Measurements from ENCODE around the gene MICAL3.
"Not testable (repeated sequence)": the region's sequence is repeated elsewhere in the genome, so short reads cannot be mapped to it uniquely, and the experiment has no call there.

MICAL3 gene

GRCh38 chr22:18058371-18059093, 34.2 kb upstream of the MICAL3 start:
- no peaks in the 10 kb centered on the region for H3K9me3 ChIP-seq (ENCODE audit: control insufficient read depth in 2 of 2, low read length in 2 of 2)
- H3K36me3 ChIP-seq (ENCODE audit: control insufficient read depth in 2 of 2, insufficient read depth in 2 of 2, low read length in 2 of 2) = no peaks in the 10 kb centered on the region
- peak overlapping the region; percentile 97 for H3K27ac ChIP-seq (ENCODE audit: low read length)
- no peaks in the 10 kb centered on the region for H3K27me3 ChIP-seq (ENCODE audit: control insufficient read depth in 1 of 2, insufficient read depth in 2 of 2, low read length in 2 of 2)
- H3K9ac ChIP-seq (ENCODE audit: low read length in 2 of 2) = peak overlapping the region in 1 of 2 donors; percentile 50
- H3K4me3 ChIP-seq (ENCODE audit: low read length in 2 of 2) = no peak overlapping the region
- H3K4me1 ChIP-seq (ENCODE audit: control insufficient read depth, insufficient read depth, low read length) = peaks cover 41% of the 10 kb centered on the region

- Histone ChIP-seq H3K9me3 (ENCODE audit: control insufficient read depth in 2 of 2, low read length in 2 of 2) (no peaks in the 10 kb centered on the region), H3K9ac (ENCODE audit: low read length in 2 of 2) (peak overlapping the region; percentile 21 to 63), H3K27me3 (ENCODE audit: control insufficient read depth in 1 of 2, insufficient read depth in 2 of 2, low read length in 2 of 2) (no peaks in the 10 kb centered on the region), H3K4me3 (ENCODE audit: low read length in 2 of 2) (no peak overlapping the region), H3K27ac (ENCODE audit: low read length) (peak overlapping the region; percentile 97), H3K4me1 (ENCODE audit: control insufficient read depth, insufficient read depth, low read length) (peaks cover 39% of the 10 kb centered on the region), H3K36me3 (ENCODE audit: control insufficient read depth in 2 of 2, insufficient read depth in 2 of 2, low read length in 2 of 2) (no peaks in the 10 kb centered on the region)
These were observed 33.3 kb upstream of the MICAL3 start for GRCh38 chr22:18057568-18058209.

GRCh38 chr22:18056807-18057474, 32.6 kb upstream of the MICAL3 start:
- H3K27me3 ChIP-seq (ENCODE audit: control insufficient read depth in 1 of 2, insufficient read depth in 2 of 2, low read length in 2 of 2) = no peaks in the 10 kb centered on the region
- peak overlapping the region; percentile 51 to 63 for H3K9ac ChIP-seq (ENCODE audit: low read length in 2 of 2)
- peaks cover 39% of the 10 kb centered on the region for H3K4me1 ChIP-seq (ENCODE audit: control insufficient read depth, insufficient read depth, low read length)
- no peaks in the 10 kb centered on the region for H3K9me3 ChIP-seq (ENCODE audit: control insufficient read depth in 2 of 2, low read length in 2 of 2)
- H3K27ac ChIP-seq (ENCODE audit: low read length) = peak overlapping the region; percentile 97
- peak overlapping the region in 1 of 2 donors; percentile 29 for H3K4me3 ChIP-seq (ENCODE audit: low read length in 2 of 2)
- no peaks in the 10 kb centered on the region for H3K36me3 ChIP-seq (ENCODE audit: control insufficient read depth in 2 of 2, insufficient read depth in 2 of 2, low read length in 2 of 2)

DNA sequence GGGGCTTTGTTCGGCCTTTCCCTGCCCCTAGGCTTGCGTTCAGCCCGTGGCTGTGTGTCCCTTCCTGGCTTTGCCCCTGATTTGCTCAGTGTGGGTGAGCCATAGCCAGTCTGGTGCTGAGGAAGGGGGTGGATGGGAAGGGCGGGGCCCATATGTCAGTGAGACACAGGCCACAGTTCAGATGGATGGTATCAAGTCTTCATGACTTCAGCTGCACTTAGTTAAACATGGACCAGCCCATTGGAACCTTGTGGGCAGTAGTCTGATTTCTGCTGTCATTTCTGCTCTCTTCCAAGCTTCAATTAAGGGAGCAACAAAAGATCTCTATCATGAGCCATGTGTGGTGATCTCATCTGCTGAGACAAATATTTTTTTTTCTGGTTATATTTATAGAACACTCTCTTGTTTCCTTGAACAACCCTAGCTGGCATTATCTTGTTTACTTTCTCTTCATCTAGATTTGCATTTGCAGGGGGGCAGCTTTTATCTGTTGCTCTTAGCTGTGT, 31.9 kb upstream of the MICAL3 start:
- H3K27me3 ChIP-seq (ENCODE audit: control insufficient read depth in 1 of 2, insufficient read depth in 2 of 2, low read length in 2 of 2) = no peaks in the 10 kb centered on the region
- H3K36me3 ChIP-seq (ENCODE audit: control insufficient read depth in 2 of 2, insufficient read depth in 2 of 2, low read length in 2 of 2) = no peaks in the 10 kb centered on the region
- H3K4me3 ChIP-seq (ENCODE audit: low read length in 2 of 2) = peak overlapping the region in 1 of 2 donors; percentile 35
- H3K9me3 ChIP-seq (ENCODE audit: control insufficient read depth in 2 of 2, low read length in 2 of 2) = no peaks in the 10 kb centered on the region
- H3K9ac ChIP-seq (ENCODE audit: low read length in 2 of 2) = peak overlapping the region; percentile 60 to 63
- peak overlapping the region; percentile 97 for H3K27ac ChIP-seq (ENCODE audit: low read length)
- peaks cover 32% of the 10 kb centered on the region for H3K4me1 ChIP-seq (ENCODE audit: control insufficient read depth, insufficient read depth, low read length)

- peak overlapping the region in 1 of 2 donors; percentile 35 for H3K4me3 ChIP-seq (ENCODE audit: low read length in 2 of 2)
- peak overlapping the region; percentile 60 to 63 for H3K9ac ChIP-seq (ENCODE audit: low read length in 2 of 2)
- no peaks in the 10 kb centered on the region for H3K36me3 ChIP-seq (ENCODE audit: control insufficient read depth in 2 of 2, insufficient read depth in 2 of 2, low read length in 2 of 2)
- no peaks in the 10 kb centered on the region for H3K9me3 ChIP-seq (ENCODE audit: control insufficient read depth in 2 of 2, low read length in 2 of 2)
- H3K27me3 ChIP-seq (ENCODE audit: control insufficient read depth in 1 of 2, insufficient read depth in 2 of 2, low read length in 2 of 2) = no peaks in the 10 kb centered on the region
- H3K4me1 ChIP-seq (ENCODE audit: control insufficient read depth, insufficient read depth, low read length) = peaks cover 28% of the 10 kb centered on the region
- H3K27ac ChIP-seq (ENCODE audit: low read length) = peak overlapping the region; percentile 97
These were observed 31.3 kb upstream of the MICAL3 start for GRCh38 chr22:18055619-18056160.

DNA sequence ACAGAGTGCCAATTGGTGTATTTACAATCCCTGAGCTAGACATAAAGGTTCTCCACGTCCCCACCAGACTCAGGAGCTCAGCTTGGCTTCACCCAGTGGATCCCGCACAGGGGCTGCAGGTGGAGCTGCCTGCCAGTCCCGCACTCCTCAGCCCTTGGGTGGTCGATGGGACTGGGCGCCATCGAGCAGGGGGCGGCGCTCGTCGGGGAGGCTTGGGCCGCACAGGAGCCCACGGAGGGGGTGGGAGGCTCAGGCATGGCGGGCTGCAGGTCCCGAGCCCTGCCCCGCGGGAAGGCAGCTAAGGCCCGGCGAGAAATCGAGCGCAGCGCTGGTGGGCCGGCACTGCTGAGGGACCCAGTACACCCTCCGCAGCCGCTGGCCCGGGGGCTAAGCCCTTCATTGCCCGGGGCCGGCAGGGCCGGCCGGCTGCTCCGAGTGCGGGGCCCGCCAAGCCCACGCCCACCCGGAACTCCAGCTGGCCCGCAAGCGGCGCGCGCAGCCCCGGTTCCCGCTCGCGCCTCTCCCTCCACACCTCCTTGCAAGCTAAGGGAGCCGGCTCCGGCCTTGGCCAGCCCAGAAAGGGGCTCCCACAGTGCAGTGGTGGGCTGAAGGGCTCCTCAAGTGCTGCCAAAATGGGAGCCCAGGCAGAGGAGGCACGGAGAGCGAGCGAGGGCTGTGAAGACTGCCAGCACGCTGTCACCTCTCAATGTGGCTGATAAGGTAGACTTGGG, 29.0 kb upstream of the MICAL3 start:
- not testable (repeated sequence) for H3K9me3 ChIP-seq (ENCODE audit: control insufficient read depth in 2 of 2, low read length in 2 of 2); H3K27me3 ChIP-seq (ENCODE audit: control insufficient read depth in 1 of 2, insufficient read depth in 2 of 2, low read length in 2 of 2); H3K27ac ChIP-seq (ENCODE audit: low read length); H3K9ac ChIP-seq (ENCODE audit: low read length in 2 of 2); H3K36me3 ChIP-seq (ENCODE audit: control insufficient read depth in 2 of 2, insufficient read depth in 2 of 2, low read length in 2 of 2); H3K4me3 ChIP-seq (ENCODE audit: low read length in 2 of 2)
- peaks cover 34% of the 10 kb centered on the region for H3K4me1 ChIP-seq (ENCODE audit: control insufficient read depth, insufficient read depth, low read length)

DNA sequence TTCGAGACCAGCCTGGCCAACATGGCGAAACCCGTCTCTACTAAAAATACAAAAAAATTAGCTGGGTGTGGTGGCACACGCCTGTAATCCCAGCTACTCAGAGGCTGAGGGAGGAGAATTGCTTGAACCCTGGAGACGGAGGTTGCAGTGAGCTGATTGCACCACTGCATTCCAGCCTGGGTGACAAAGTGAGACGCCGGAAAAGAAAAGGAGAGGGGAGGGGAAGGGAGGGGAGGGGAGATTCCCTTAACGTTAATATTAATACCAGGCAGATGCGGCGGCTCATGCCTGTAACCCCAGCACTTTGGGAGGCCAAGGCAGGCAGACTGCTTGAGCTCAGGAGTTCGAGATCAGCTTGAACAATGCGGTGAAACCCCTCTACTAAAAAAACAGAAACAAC, 26.8 kb upstream of the MICAL3 start:
- not testable (repeated sequence) for H3K9me3 ChIP-seq (ENCODE audit: control insufficient read depth in 2 of 2, low read length in 2 of 2); H3K27ac ChIP-seq (ENCODE audit: low read length); H3K36me3 ChIP-seq (ENCODE audit: control insufficient read depth in 2 of 2, insufficient read depth in 2 of 2, low read length in 2 of 2); H3K27me3 ChIP-seq (ENCODE audit: control insufficient read depth in 1 of 2, insufficient read depth in 2 of 2, low read length in 2 of 2); H3K4me3 ChIP-seq (ENCODE audit: low read length in 2 of 2); H3K9ac ChIP-seq (ENCODE audit: low read length in 2 of 2)
- peaks cover 22% of the 10 kb centered on the region for H3K4me1 ChIP-seq (ENCODE audit: control insufficient read depth, insufficient read depth, low read length)

- peaks cover 20% of the 10 kb centered on the region for H3K4me1 ChIP-seq (ENCODE audit: control insufficient read depth, insufficient read depth, low read length)
- no peaks in the 10 kb centered on the region for H3K27me3 ChIP-seq (ENCODE audit: control insufficient read depth in 1 of 2, insufficient read depth in 2 of 2, low read length in 2 of 2)
- peak overlapping the region; percentile 4 to 42 for H3K9ac ChIP-seq (ENCODE audit: low read length in 2 of 2)
- H3K36me3 ChIP-seq (ENCODE audit: control insufficient read depth in 2 of 2, insufficient read depth in 2 of 2, low read length in 2 of 2) = no peaks in the 10 kb centered on the region
- H3K4me3 ChIP-seq (ENCODE audit: low read length in 2 of 2) = no peak overlapping the region
- H3K27ac ChIP-seq (ENCODE audit: low read length) = peak overlapping the region; percentile 79
- H3K9me3 ChIP-seq (ENCODE audit: control insufficient read depth in 2 of 2, low read length in 2 of 2) = no peaks in the 10 kb centered on the region
These were observed 25.7 kb upstream of the MICAL3 start for GRCh38 chr22:18050065-18050464.

DNA sequence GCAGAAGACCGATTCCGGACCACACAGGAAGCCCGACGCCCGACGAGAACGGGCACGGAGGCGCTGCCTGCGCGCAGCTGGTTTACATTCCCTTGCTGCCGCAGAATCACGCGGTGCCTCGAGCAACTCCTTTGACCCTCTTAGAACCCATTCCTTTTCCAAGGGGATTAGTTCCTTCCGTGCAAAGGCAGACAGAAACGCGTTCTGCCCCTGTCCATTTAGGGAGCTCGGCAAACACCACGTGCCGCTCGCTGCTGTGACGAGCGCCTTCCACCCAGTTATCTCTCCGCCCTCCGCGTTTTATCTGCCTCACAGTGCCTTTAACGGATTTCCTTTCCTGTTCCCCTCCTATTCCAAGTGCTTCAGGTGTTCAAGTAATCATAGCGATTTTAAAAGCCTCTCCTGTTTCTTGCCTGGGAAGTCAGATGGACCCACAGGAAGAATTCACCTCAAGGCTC, 24.1 kb upstream of the MICAL3 start:
- Histone ChIP-seq H3K9me3 (ENCODE audit: control insufficient read depth in 2 of 2, low read length in 2 of 2) (no peaks in the 10 kb centered on the region), H3K27me3 (ENCODE audit: control insufficient read depth in 1 of 2, insufficient read depth in 2 of 2, low read length in 2 of 2) (no peaks in the 10 kb centered on the region), H3K27ac (ENCODE audit: low read length) (peak overlapping the region; percentile 77), H3K36me3 (ENCODE audit: control insufficient read depth in 2 of 2, insufficient read depth in 2 of 2, low read length in 2 of 2) (no peaks in the 10 kb centered on the region), H3K4me3 (ENCODE audit: low read length in 2 of 2) (peak overlapping the region in 1 of 2 donors; percentile 49), H3K4me1 (ENCODE audit: control insufficient read depth, insufficient read depth, low read length) (peaks cover 33% of the 10 kb centered on the region), H3K9ac (ENCODE audit: low read length in 2 of 2) (peak overlapping the region; percentile 23 to 68)

- peak overlapping the region; percentile 77 for H3K27ac ChIP-seq (ENCODE audit: low read length)
- H3K4me1 ChIP-seq (ENCODE audit: control insufficient read depth, insufficient read depth, low read length) = peaks cover 33% of the 10 kb centered on the region
- H3K9ac ChIP-seq (ENCODE audit: low read length in 2 of 2) = peak overlapping the region; percentile 23 to 42
- H3K4me3 ChIP-seq (ENCODE audit: low read length in 2 of 2) = peak overlapping the region in 1 of 2 donors; percentile 49
- no peaks in the 10 kb centered on the region for H3K27me3 ChIP-seq (ENCODE audit: control insufficient read depth in 1 of 2, insufficient read depth in 2 of 2, low read length in 2 of 2)
- no peaks in the 10 kb centered on the region for H3K9me3 ChIP-seq (ENCODE audit: control insufficient read depth in 2 of 2, low read length in 2 of 2)
- no peaks in the 10 kb centered on the region for H3K36me3 ChIP-seq (ENCODE audit: control insufficient read depth in 2 of 2, insufficient read depth in 2 of 2, low read length in 2 of 2)
These were observed 23.7 kb upstream of the MICAL3 start for GRCh38 chr22:18048041-18048440.
